ENCODE results near the gene SH3TC1. TPM values are rescaled to one million over a fixed set of nuclear protein-coding genes. Genes with fewer than 3 reads are reported as not detected.

Gene SH3TC1
- polyA plus RNA-seq, 1 donor (not counting 4 experiments of a cell fraction or from before 2014, with no cell fraction given): 12.3 TPM

- Histone ChIP-seq H3K36me3 (ENCODE audit: control insufficient read depth in 2 of 2, extremely low read depth in 1 of 2, insufficient read depth in 2 of 2, low read length in 2 of 2) (peaks cover 42 to 44% of the 10 kb centered on the region in 2 experiments), H3K27me3 (ENCODE audit: control insufficient read depth, extremely low read depth, insufficient read depth, low read length) (no peaks in the 10 kb centered on the region), H3K4me3 (ENCODE audit: control insufficient read depth in 2 of 3, extremely low read depth in 1 of 3, insufficient read depth in 2 of 3, low read depth in 1 of 3, low read length in 3 of 3) (no peak overlapping the region), H3K9me3 (ENCODE audit: control insufficient read depth, low read depth, low read length) (no peaks in the 10 kb centered on the region), H3K27ac (ENCODE audit: control insufficient read depth, insufficient read depth, low read length) (no peak overlapping the region), H3K9ac (ENCODE audit: control insufficient read depth, extremely low read depth, insufficient read depth, low read length) (no peak overlapping the region), H3K79me2 (ENCODE audit: control insufficient read depth, insufficient read depth, low read length) (peaks cover 3% of the 10 kb centered on the region), H2AFZ (ENCODE audit: control insufficient read depth, low read length) (no peak overlapping the region), H3K9me1 (ENCODE audit: control insufficient read depth, extremely low read depth, insufficient read depth, low read length) (no peaks in the 10 kb centered on the region), H3K4me2 (ENCODE audit: control insufficient read depth, extremely low read depth, insufficient read depth, low read depth, low read length) (no peak overlapping the region), H4K20me1 (ENCODE audit: control insufficient read depth, extremely low read depth, insufficient read depth, low read length) (no peaks in the 10 kb centered on the region), H3K4me1 (ENCODE audit: control insufficient read depth, extremely low read depth, insufficient read depth, low read length) (peaks cover 13% of the 10 kb centered on the region)
- dilution Hi-C loops (cut with MboI; ENCODE audit: extremely low pct_ligation_motif_present, low sequenced_read_pairs): no loop called here
- DNase-seq (ENCODE audit: low read depth, low spot score): no peak
- no peak for TF ChIP-seq EZH2 (IDR thresholded peaks at IDR 0.05; ENCODE audit: low read length)
- TF ChIP-seq CTCF (optimal IDR thresholded peaks at IDR 0.05 in 1 of 3, IDR thresholded peaks at IDR 0.05 in 1 of 3, conservative IDR thresholded peaks at IDR 0.05 in 1 of 3; ENCODE audit: extremely low read depth in 1 of 3, insufficient read depth in 2 of 3, low read length in 3 of 3): no peak
- no peak for FAIRE-seq
These were observed 25.3 kb downstream of the SH3TC1 start for GRCh38 chr4:8224267-8224974.

GRCh38 chr4:8224975-8225625 is 26.0 kb downstream of the SH3TC1 start:
- dilution Hi-C loops (cut with MboI; ENCODE audit: extremely low pct_ligation_motif_present, low sequenced_read_pairs): no loop called here
- no peak for FAIRE-seq

More at GRCh38 chr4:8224975-8225625, 26.0 kb downstream of the SH3TC1 start:
- no peak overlapping the region for H3K4me2 ChIP-seq (ENCODE audit: control insufficient read depth, extremely low read depth, insufficient read depth, low read depth, low read length)
- peaks cover 13% of the 10 kb centered on the region for H3K4me1 ChIP-seq (ENCODE audit: control insufficient read depth, extremely low read depth, insufficient read depth, low read length)
- DNase-seq (ENCODE audit: low read depth, low spot score): no peak
- H4K20me1 ChIP-seq (ENCODE audit: control insufficient read depth, extremely low read depth, insufficient read depth, low read length): no peaks in the 10 kb centered on the region
- no peaks in the 10 kb centered on the region for H3K9me1 ChIP-seq (ENCODE audit: control insufficient read depth, extremely low read depth, insufficient read depth, low read length)
- H2AFZ ChIP-seq (ENCODE audit: control insufficient read depth, low read length): no peak overlapping the region
- no peak overlapping the region for H3K9ac ChIP-seq (ENCODE audit: control insufficient read depth, extremely low read depth, insufficient read depth, low read length)
- peaks cover 38 to 39% of the 10 kb centered on the region in 2 experiments for H3K36me3 ChIP-seq (ENCODE audit: control insufficient read depth in 2 of 2, extremely low read depth in 1 of 2, insufficient read depth in 2 of 2, low read length in 2 of 2)
- H3K27ac ChIP-seq (ENCODE audit: control insufficient read depth, insufficient read depth, low read length): no peak overlapping the region
- TF ChIP-seq CTCF (optimal IDR thresholded peaks at IDR 0.05 in 1 of 3, IDR thresholded peaks at IDR 0.05 in 1 of 3, conservative IDR thresholded peaks at IDR 0.05 in 1 of 3; ENCODE audit: extremely low read depth in 1 of 3, insufficient read depth in 2 of 3, low read length in 3 of 3) (no peak), EZH2 (IDR thresholded peaks at IDR 0.05; ENCODE audit: low read length) (no peak)
- peaks cover 4% of the 10 kb centered on the region for H3K79me2 ChIP-seq (ENCODE audit: control insufficient read depth, insufficient read depth, low read length)
- no peaks in the 10 kb centered on the region for H3K27me3 ChIP-seq (ENCODE audit: control insufficient read depth, extremely low read depth, insufficient read depth, low read length)
- no peak overlapping the region for H3K4me3 ChIP-seq (ENCODE audit: control insufficient read depth in 2 of 3, extremely low read depth in 1 of 3, insufficient read depth in 2 of 3, low read depth in 1 of 3, low read length in 3 of 3)
- no peaks in the 10 kb centered on the region for H3K9me3 ChIP-seq (ENCODE audit: control insufficient read depth, low read depth, low read length)

Data from keratinocyte (primary cell).